BJ (cell line): ENCODE results near the gene ISOC1. TPM values are rescaled to one million over a fixed set of nuclear protein-coding genes. Genes with fewer than 3 reads are reported as not detected.

Experiments used
- CTCF ChIA-PET: fragments of 350-600 bp; formaldehyde crosslinking; extraction: SDS; loops from one replicate; lab custom pipeline; 2021; ENCODE audit warnings: antibody characterized with exemption, inconsistent platforms; lab: Yijun Ruan, JAX
- POLR2A ChIA-PET: fragments of 300-600 bp; sonication (Branson Sonifier 250); formaldehyde crosslinking; extraction: SDS; loops from one replicate; lab custom pipeline; 2021; ENCODE audit warnings: antibody characterized with exemption; lab: Charles Lee
- DNase-seq: peaks from one replicate; pipeline ENCODE4 v3.0.0-alpha.2; 2011; ENCODE audit warnings: low read depth
- H3K27me3 ChIP-seq: 2 replicates; pipeline ENCODE4 v1.6.0; 2011; ENCODE audit warnings: low read length; ENCODE audit not compliant: control insufficient read depth, insufficient read depth
- H3K36me3 ChIP-seq: 2 replicates; pipeline ENCODE4 v1.5.1; 2011; ENCODE audit warnings: low read length; ENCODE audit not compliant: control insufficient read depth, insufficient read depth
- H3K4me3 ChIP-seq: 2 replicates; pipeline ENCODE4 v1.5.1; 2011; ENCODE audit warnings: low read depth, mild to moderate bottlenecking, control low read depth, low read length
- CTCF ChIP-seq: IDR thresholded peaks from 2 replicates; pipeline ENCODE4 v1.5.1; 2011; ENCODE audit warnings: low read depth, mild to moderate bottlenecking, control low read depth, inconsistent platforms, low read length, moderate library complexity; ENCODE audit not compliant: insufficient read depth
- polyA minus RNA-seq: library from RNA; depleted of rRNA, polyadenylated mRNA; stranded (reverse); fragments of >200 nt; gene quantifications from 2 replicates; pipeline ENCODE4 v1.2.3, GENCODE V29; 2011; rRNA and poly(A)+ RNA removed
- polyA plus RNA-seq: library from polyadenylated mRNA; depleted of rRNA; stranded (reverse); fragments of >200 nt; gene quantifications from 2 replicates; pipeline ENCODE4 v1.2.3, GENCODE V29; 2011; rRNA removed

The ISOC1 gene
- 5.8 and 9.6 TPM in 2 replicates for polyA plus RNA-seq
- 4.1 and 4.5 TPM in 2 replicates for polyA minus RNA-seq

GRCh38 chr5:129094087-129094923, at the start of gene ISOC1:
ISOC1 (plus strand) TSS chr5:129094749; CDS start chr5:129094767, 18 bp downstream.
- ChIA-PET POLR2A (no interaction called here), CTCF (interaction anchor here (0.9 to 1.1 kb wide), 2 partner anchors 17 to 35 kb away, joined by 3 to 7 read pairs; no protein-coding TSS in a partner anchor)
- H3K36me3 ChIP-seq, result no peaks in the 10 kb centered on the region
- H3K27me3 ChIP-seq, result no peaks in the 10 kb centered on the region
- H3K4me3 ChIP-seq, result peak within 1 kb of the TSS; percentile 62
- peak; percentile 50 for DNase-seq
- TF ChIP-seq CTCF, result no peak

- no peaks in the 10 kb centered on the region for H3K27me3 ChIP-seq
- no peak overlapping the region for H3K4me3 ChIP-seq
- CTCF ChIA-PET, result no interaction called here
- no peak for TF ChIP-seq CTCF
- no peaks in the 10 kb centered on the region for H3K36me3 ChIP-seq
- POLR2A ChIA-PET, result no interaction called here
- no peak for DNase-seq
Measured at GRCh38 chr5:129046151-129046550, 48.4 kb upstream of the ISOC1 start.

- Histone ChIP-seq H3K27me3 (no peaks in the 10 kb centered on the region), H3K36me3 (no peaks in the 10 kb centered on the region), H3K4me3 (no peak overlapping the region)
- DNase-seq, result no peak
- ChIA-PET POLR2A (no interaction called here), CTCF (no interaction called here)
- no peak for TF ChIP-seq CTCF
Measured at GRCh38 chr5:129048509-129048908, 46.0 kb upstream of the ISOC1 start.

GRCh38 chr5:129049126-129049799, 45.3 kb upstream of the ISOC1 start:
- DNase-seq, result no peak
- Histone ChIP-seq H3K4me3 (no peak overlapping the region), H3K36me3 (no peaks in the 10 kb centered on the region), H3K27me3 (no peaks in the 10 kb centered on the region)
- ChIA-PET CTCF (no interaction called here), POLR2A (no interaction called here)
- no peak for TF ChIP-seq CTCF

- Histone ChIP-seq H3K36me3 (no peaks in the 10 kb centered on the region), H3K4me3 (no peak overlapping the region), H3K27me3 (no peaks in the 10 kb centered on the region)
- TF ChIP-seq CTCF, result no peak
- ChIA-PET CTCF (no interaction called here), POLR2A (no interaction called here)
- DNase-seq, result no peak
Measured at GRCh38 chr5:129051283-129051682, 43.3 kb upstream of the ISOC1 start.
